B cell (primary cell): ENCODE results near the gene RPRM. TPM values are rescaled to one million over a fixed set of nuclear protein-coding genes. Genes with fewer than 3 reads are reported as not detected.

Experiments
- ATAC-seq: fragments of 200-7000 bp; cut with Tn5 transposase; one replicate; pipeline ENCODE4 v1.10.0; 2021; ENCODE audit warnings: low read depth, mild to moderate bottlenecking, moderate number of reproducible peaks, moderate library complexity
- CTCF ChIA-PET: fragments of 350-600 bp; sonication (Branson Sonifier 250); formaldehyde crosslinking; loops from one replicate; lab custom pipeline; 2021; ENCODE audit warnings: antibody characterized with exemption, inconsistent platforms; lab: Charles Lee
- POLR2A ChIA-PET: fragments of 350-600 bp; sonication (Branson Sonifier 250); formaldehyde crosslinking; loops from one replicate; lab custom pipeline; 2021; ENCODE audit warnings: antibody characterized with exemption; lab: Charles Lee
- DNase-seq: peaks from one replicate; pipeline ENCODE4 v3.0.0; 2013
- H2AFZ ChIP-seq: 2 replicates; pipeline ENCODE4 v1.6.1; 2012; ENCODE audit warnings: mild to moderate bottlenecking, low read depth, low read length; ENCODE audit not compliant: insufficient read depth, poor library complexity, severe bottlenecking
- H3K27ac ChIP-seq, 2 donors: 1 replicate in 1 of 2; 2 replicates in 1 of 2; pipeline ENCODE4 v1.5.1; 2012 to 2013; ENCODE audit warnings: low read length in 2 of 2, mild to moderate bottlenecking in 2 of 2, moderate library complexity in 1 of 2
- H3K27me3 ChIP-seq, 4 experiments: fragments of 200-600 bp in 1 of 4; sonication (generic) in 1 of 4; replicated peaks in 1 of 4; 1 replicate in 2 of 4; 2 replicates in 2 of 4; pipeline versions ENCODE4 v1.6.1 to v1.7.0; 2013 to 2016; ENCODE audit warnings: low read length in 3 of 4, mild to moderate bottlenecking in 2 of 4, mixed read lengths in 1 of 4, moderate library complexity in 1 of 4; ENCODE audit not compliant: insufficient read depth in 4 of 4, control insufficient read depth in 3 of 4; ENCODE audit errors: control extremely low read depth in 1 of 4
- H3K36me3 ChIP-seq, 2 experiments: replicated peaks in 1 of 2; 1 replicate in 1 of 2; 2 replicates in 1 of 2; pipeline versions ENCODE4 v1.6.1 to v1.7.1; 2013; ENCODE audit warnings: low read length in 1 of 2; ENCODE audit not compliant: insufficient read depth in 2 of 2, control insufficient read depth in 1 of 2; ENCODE audit errors: control extremely low read depth in 1 of 2, extremely low read depth in 1 of 2
- H3K4me1 ChIP-seq, 2 donors: fragments of 200-600 bp in 1 of 2; sonication (generic) in 1 of 2; 1 replicate in 1 of 2; 2 replicates in 1 of 2; pipeline versions ENCODE4 v1.5.1 to v1.6.1; 2013 to 2017; ENCODE audit warnings: low read length in 2 of 2; ENCODE audit not compliant: control insufficient read depth in 2 of 2, insufficient read depth in 2 of 2
- H3K4me2 ChIP-seq: replicated peaks from 2 replicates; pipeline ENCODE3; 2012; ENCODE audit warnings: mild to moderate bottlenecking, low read depth, low read length; ENCODE audit not compliant: poor library complexity, severe bottlenecking
- H3K4me3 ChIP-seq, 5 experiments: fragments of 200-600 bp in 1 of 5; sonication (generic) in 1 of 5; 1 replicate in 3 of 5; 2 replicates in 2 of 5; pipeline versions ENCODE4 v1.5.1 to v1.7.0; 2011 to 2016; ENCODE audit warnings: low read length in 4 of 5, mild to moderate bottlenecking in 4 of 5, low read depth in 2 of 5, control low read depth in 1 of 5, moderate library complexity in 1 of 5; ENCODE audit not compliant: insufficient read depth in 1 of 5; ENCODE audit errors: control extremely low read depth in 1 of 5, extremely low read depth in 1 of 5
- H3K79me2 ChIP-seq: fragments of 200-600 bp; sonication (generic); one replicate; pipeline ENCODE4 v1.6.0; 2016; ENCODE audit warnings: low read length; ENCODE audit not compliant: control insufficient read depth, insufficient read depth
- H3K9ac ChIP-seq: fragments of 200-600 bp; sonication (generic); 2 replicates; pipeline ENCODE4 v1.6.1; 2017; ENCODE audit warnings: mild to moderate bottlenecking, low read length, moderate library complexity
- H3K9me3 ChIP-seq, 3 donors: one replicate each; pipeline versions ENCODE4 v1.6.1 to v1.7.1; 2013; ENCODE audit warnings: low read length in 2 of 3; ENCODE audit not compliant: control insufficient read depth in 2 of 3, insufficient read depth in 1 of 3; ENCODE audit errors: control extremely low read depth in 1 of 3
- H4K20me1 ChIP-seq: 2 replicates; pipeline ENCODE4 v1.6.0; 2012; ENCODE audit warnings: mild to moderate bottlenecking, low read length; ENCODE audit not compliant: insufficient read depth, control insufficient read depth, poor library complexity, severe bottlenecking
- H3K27ac Mint-ChIP-seq: one replicate; pipeline ENCODE4 v1.8.0; 2021; ENCODE audit warnings: mixed read lengths
- H3K27me3 Mint-ChIP-seq: one replicate; pipeline ENCODE4 v1.8.0; 2021; ENCODE audit warnings: mixed read lengths
- H3K4me1 Mint-ChIP-seq: one replicate; pipeline ENCODE4 v1.8.0; 2021; ENCODE audit warnings: mixed read lengths
- H3K4me3 Mint-ChIP-seq: one replicate; pipeline ENCODE4 v1.8.0; 2021; ENCODE audit warnings: mixed read lengths
- H3K9me3 Mint-ChIP-seq: one replicate; pipeline ENCODE4 v1.8.0; 2022; ENCODE audit warnings: mixed read lengths; ENCODE audit not compliant: insufficient read depth
- CTCF ChIP-seq: fragments of 200-600 bp; IDR thresholded peaks from one replicate; pipeline ENCODE4 v1.8.0; 2022; ENCODE audit warnings: antibody characterized with exemption, mild to moderate bottlenecking
- EZH2 ChIP-seq: IDR thresholded peaks from 2 replicates; pipeline ENCODE4 v1.6.1; 2012; ENCODE audit warnings: borderline replicate concordance, low read depth, mild to moderate bottlenecking, moderate library complexity, low read length; ENCODE audit not compliant: insufficient read depth, poor library complexity, severe bottlenecking
- WGBS: methylation state at CpG from one replicate; pipeline ENCODE4 v1.1.5; 2013; ENCODE audit warnings: missing lambda C conversion rate; ENCODE audit not compliant: insufficient coverage; 5-methylcytosine and 5-hydroxymethylcytosine counted together
- intact Hi-C: fragments of 100-400 bp; cut with micrococcal nuclease; formaldehyde crosslinking; loops from one replicate; pipeline ENCODE4 v1.10.0; 2022
- polyA minus RNA-seq: library from RNA; depleted of rRNA, polyadenylated mRNA; stranded (reverse); fragments of >200 nt; gene quantifications from 2 replicates; pipeline ENCODE4 v1.2.3, GENCODE V29; 2012
- polyA plus RNA-seq: library from polyadenylated mRNA; depleted of rRNA; stranded (reverse); fragments of >200 nt; gene quantifications from 2 replicates; pipeline ENCODE4 v1.2.3, GENCODE V29; 2012
- total RNA-seq, 2 donors: library from RNA; stranded (reverse); fragments of 120-200 nt in 1 of 2; gene quantifications; 1 replicate in 1 of 2; 2 replicates in 1 of 2; pipeline versions ENCODE4 v1.2.3 to v1.2.4, GENCODE V29; 2013 to 2022

Gene RPRM
- total RNA-seq = not detected in 2 replicates
- total RNA-seq (2013) = 0.07 TPM
- polyA plus RNA-seq = not detected in 2 replicates
- 0.14 TPM in 1 of 2 replicates, not detected in the other for polyA minus RNA-seq

GRCh38 chr2:153478289-153479261 is at the start of gene RPRM:
TSS of gene RPRM (minus strand) at chr2:153478762. CDS start at chr2:153478565, 197 bp downstream.
- H3K79me2 ChIP-seq = no peaks in the 10 kb centered on the region
- H3K4me2 ChIP-seq = peak within 1 kb of the TSS; percentile 86
- H3K27ac Mint-ChIP-seq = no peak within 1 kb of the TSS
- H3K4me1 ChIP-seq = peaks cover 23 to 27% of the 10 kb centered on the region in 2 donors
- DNase-seq = peak; percentile 60
- TF ChIP-seq CTCF (peak; percentile 73), EZH2 (no peak)
- intact Hi-C loops = no loop called here
- peak within 1 kb of the TSS; percentile 75 for H3K4me3 Mint-ChIP-seq
- H3K27ac ChIP-seq = no peak within 1 kb of the TSS
- H3K27me3 ChIP-seq = peaks cover 0 to 40% (median 32%) of the 10 kb centered on the region in 4 experiments
- 3% methylated on average over 93 of the region's 93 CpGs for whole genome bisulfite sequencing
- H2AFZ ChIP-seq = peak within 1 kb of the TSS; percentile 77
- ChIA-PET POLR2A (no interaction called here), CTCF (interaction anchor here (1.2 kb wide), 1 partner anchor 12 kb away, joined by 3 read pairs; no protein-coding TSS in a partner anchor)
- H3K27me3 Mint-ChIP-seq = peaks cover 67% of the 10 kb centered on the region
- no peaks in the 10 kb centered on the region for H3K9me3 Mint-ChIP-seq
- peak within 1 kb of the TSS in 4 of 5 experiments; percentile 23 to 55 (median 41) for H3K4me3 ChIP-seq
- ATAC-seq = peak; percentile 83
- H3K36me3 ChIP-seq = no peaks in the 10 kb centered on the region
- peak within 1 kb of the TSS; percentile 61 for H3K9ac ChIP-seq
- H3K9me3 ChIP-seq = peaks cover 0 to 14% (median 0%) of the 10 kb centered on the region in 3 donors
- H4K20me1 ChIP-seq = no peaks in the 10 kb centered on the region
- H3K4me1 Mint-ChIP-seq = peaks cover 26% of the 10 kb centered on the region
